Erythroblast (primary cell): ENCODE measurements around the gene UNC13B.

ENCODE experiments used
- GATA1 ChIP-seq: IDR thresholded peaks from 2 replicates; pipeline ENCODE4 v1.6.1; 2011; ENCODE audit warnings: low read depth, mild to moderate bottlenecking, control low read depth, low read length, moderate library complexity
- POLR2A ChIP-seq: IDR thresholded peaks from 2 replicates; pipeline ENCODE4 v1.6.1; 2011; ENCODE audit warnings: mild to moderate bottlenecking, low read length

- TF ChIP-seq POLR2A = no peak
- TF ChIP-seq GATA1 = no peak
These were observed 188.4 kb downstream of the UNC13B start for GRCh38 chr9:35350212-35350611.
